Peyer's patch (tissue), 4 donors: ENCODE results near the gene MARCHF6.

Source experiments
- POLR2A ChIP-seq, 2 donors: fragments of 450-650 bp; IDR thresholded peaks; one replicate each; pipeline ENCODE4 v1.5.1; 2017; ENCODE audit warnings: antibody characterized with exemption in 2 of 2, mild to moderate bottlenecking in 2 of 2, moderate library complexity in 2 of 2
- TF ChIP-seq, protein P1 (sequence below), 6 experiments: fragments of 450-650 bp in 4 of 6; fragments of 200-600 bp in 2 of 6; sonication (generic) in 1 of 6; IDR thresholded peaks; one replicate each; pipeline ENCODE4 v1.5.1; 2017 to 2019; ENCODE audit warnings: antibody characterized with exemption in 6 of 6, mild to moderate bottlenecking in 3 of 6, moderate library complexity in 1 of 6

DNA sequence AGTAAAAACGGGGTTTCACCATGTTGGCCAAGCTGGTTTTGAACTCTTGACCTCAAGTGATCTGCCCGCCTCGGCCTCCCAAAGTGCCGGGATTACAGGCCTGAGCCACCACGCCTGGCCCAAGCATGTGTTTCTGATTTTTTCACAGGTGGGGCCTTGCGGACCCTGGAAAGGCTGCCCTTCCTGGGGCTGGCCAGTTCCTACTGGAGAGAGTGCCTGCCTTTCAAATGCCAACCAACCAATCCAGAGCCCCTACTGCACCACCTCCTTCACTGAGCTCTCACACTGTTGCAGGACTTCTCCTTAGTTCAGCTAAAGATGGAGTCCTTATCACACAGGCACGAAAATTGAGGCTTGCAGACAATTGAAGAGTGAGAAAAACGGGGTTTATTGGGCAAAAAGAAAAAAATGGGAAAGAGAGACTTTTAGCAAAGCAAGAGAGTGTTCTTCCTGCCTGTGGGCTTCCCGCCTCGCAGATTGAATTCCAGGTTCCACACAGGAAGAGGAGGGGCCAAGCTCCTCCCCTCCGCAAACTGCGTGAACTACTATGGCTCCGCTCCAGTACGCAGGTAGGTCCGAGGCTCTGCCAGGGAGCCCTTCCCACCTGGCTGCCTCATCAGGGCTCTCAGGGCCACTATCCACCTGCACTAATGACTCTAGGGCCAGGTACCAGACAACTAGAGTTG lies 37.5 kb upstream of the MARCHF6 start:
- TF ChIP-seq, protein P1, sequence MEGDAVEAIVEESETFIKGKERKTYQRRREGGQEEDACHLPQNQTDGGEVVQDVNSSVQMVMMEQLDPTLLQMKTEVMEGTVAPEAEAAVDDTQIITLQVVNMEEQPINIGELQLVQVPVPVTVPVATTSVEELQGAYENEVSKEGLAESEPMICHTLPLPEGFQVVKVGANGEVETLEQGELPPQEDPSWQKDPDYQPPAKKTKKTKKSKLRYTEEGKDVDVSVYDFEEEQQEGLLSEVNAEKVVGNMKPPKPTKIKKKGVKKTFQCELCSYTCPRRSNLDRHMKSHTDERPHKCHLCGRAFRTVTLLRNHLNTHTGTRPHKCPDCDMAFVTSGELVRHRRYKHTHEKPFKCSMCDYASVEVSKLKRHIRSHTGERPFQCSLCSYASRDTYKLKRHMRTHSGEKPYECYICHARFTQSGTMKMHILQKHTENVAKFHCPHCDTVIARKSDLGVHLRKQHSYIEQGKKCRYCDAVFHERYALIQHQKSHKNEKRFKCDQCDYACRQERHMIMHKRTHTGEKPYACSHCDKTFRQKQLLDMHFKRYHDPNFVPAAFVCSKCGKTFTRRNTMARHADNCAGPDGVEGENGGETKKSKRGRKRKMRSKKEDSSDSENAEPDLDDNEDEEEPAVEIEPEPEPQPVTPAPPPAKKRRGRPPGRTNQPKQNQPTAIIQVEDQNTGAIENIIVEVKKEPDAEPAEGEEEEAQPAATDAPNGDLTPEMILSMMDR (IDR thresholded peaks at IDR 0.05) = no peak
- no peak for TF ChIP-seq POLR2A (IDR thresholded peaks at IDR 0.05)
